NCI-H510A (cell line): ENCODE data around the gene CFAP61.
A peak's percentile ranks its signal among the peaks of the same experiment; 100 is the strongest.

ENCODE experiments used
- DNase-seq: peaks from one replicate; lab custom pipeline; 2025; lab: John Stamatoyannopoulos, UW

Gene CFAP61

GRCh38 chr20:20395903-20396568 lies 343.7 kb downstream of the CFAP61 start:
- DNase-seq: peak; percentile 77

GRCh38 chr20:20396794-20397193 lies 344.5 kb downstream of the CFAP61 start:
- no peak for DNase-seq

- DNase-seq: no peak
These were observed 345.8 kb downstream of the CFAP61 start for GRCh38 chr20:20398123-20398522.

- no peak for DNase-seq
These were observed 347.5 kb downstream of the CFAP61 start for GRCh38 chr20:20399531-20400500.

- no peak for DNase-seq
These were observed 349.7 kb downstream of the CFAP61 start for GRCh38 chr20:20401991-20402390.

GRCh38 chr20:20404633-20405032 lies 352.3 kb downstream of the CFAP61 start:
- DNase-seq: no peak

GRCh38 chr20:20405623-20406022 lies 353.3 kb downstream of the CFAP61 start:
- no peak for DNase-seq

- DNase-seq: no peak
These were observed 354.0 kb downstream of the CFAP61 start for GRCh38 chr20:20406306-20406705.

GRCh38 chr20:20407891-20408805 lies 355.8 kb downstream of the CFAP61 start:
- no peak for DNase-seq

- no peak for DNase-seq
These were observed 357.0 kb downstream of the CFAP61 start for GRCh38 chr20:20409331-20409730.
